Measurements from ENCODE around the gene HPGD.

DNA sequence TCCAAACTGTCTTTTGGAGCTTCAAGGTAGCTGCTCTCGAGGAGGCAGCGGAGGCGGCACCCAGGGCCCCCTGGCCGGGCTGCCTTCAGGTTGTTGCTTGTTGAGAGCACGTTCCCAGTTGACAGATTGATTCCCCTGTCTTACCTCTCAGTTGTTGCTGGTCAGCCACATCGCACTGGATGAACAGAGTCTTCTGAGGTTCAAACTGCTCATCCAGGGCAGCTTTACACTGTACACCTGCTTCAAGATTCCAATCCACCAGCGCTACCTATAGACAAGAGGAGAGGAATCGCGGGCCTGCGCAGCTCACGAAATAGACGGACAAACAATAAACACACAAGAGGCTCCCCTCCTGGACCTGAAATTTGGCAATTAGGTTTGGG lies 497 bp downstream of the HPGD start:
- no peak for TF ChIP-seq POLR2A (IDR thresholded peaks at IDR 0.05; ENCODE audit: low read length)
- TF ChIP-seq GATA1 (IDR thresholded peaks at IDR 0.05; ENCODE audit: low read depth, low read length), result no peak

All from erythroblast (primary cell).